IMR-90 (cell line): ENCODE measurements around the gene GJD2. TPM values are rescaled to one million over a fixed set of nuclear protein-coding genes. Genes with fewer than 3 reads are reported as not detected.

ENCODE experiments used
- ATAC-seq: fragments of 200-7000 bp; cut with Tn5 transposase; 2 replicates; pipeline ENCODE4 v1.9.1; 2020; ENCODE audit warnings: low read depth, mild to moderate bottlenecking, moderate library complexity
- BruUV-seq: library from RNA; stranded (reverse); fragments of 400-500 nt; replicated peaks from 2 replicates; lab custom pipeline; 2021; lab: Mats Ljungman, UMichigan
- CTCF ChIA-PET: fragments of 300-600 bp; formaldehyde crosslinking; extraction: SDS; loops from one replicate; lab custom pipeline; 2021; ENCODE audit warnings: antibody characterized with exemption; lab: Yijun Ruan, JAX
- POLR2A ChIA-PET: fragments of 300-600 bp; sonication (Branson Sonifier 250); formaldehyde crosslinking; loops from one replicate; lab custom pipeline; 2022; ENCODE audit warnings: antibody characterized with exemption; ENCODE audit not compliant: unreplicated experiment; lab: Charles Lee
- DNase-seq: peaks from one replicate; pipeline ENCODE4 v3.0.0; 2013
- H2AFZ ChIP-seq: replicated peaks from 2 replicates; pipeline ENCODE3; 2013; ENCODE audit warnings: low read length, mild to moderate bottlenecking; ENCODE audit not compliant: poor library complexity
- H2AK5ac ChIP-seq: 2 replicates; pipeline ENCODE4 v1.6.1; 2013; ENCODE audit warnings: low read depth, low read length, inconsistent platforms
- H2AK9ac ChIP-seq: replicated peaks from 2 replicates; pipeline ENCODE3; 2013; ENCODE audit warnings: mild to moderate bottlenecking, low read depth, low read length, moderate library complexity; ENCODE audit not compliant: poor library complexity
- H2BK120ac ChIP-seq: 2 replicates; pipeline ENCODE4 v1.6.1; 2013; ENCODE audit warnings: low read depth, low read length, inconsistent platforms
- H2BK15ac ChIP-seq: 3 replicates; pipeline ENCODE4 v1.6.1; 2013; ENCODE audit warnings: low read depth, low read length, inconsistent platforms
- H2BK20ac ChIP-seq: 2 replicates; pipeline ENCODE4 v1.6.1; 2013; ENCODE audit warnings: low read depth, mild to moderate bottlenecking, inconsistent platforms, low read length, moderate library complexity
- H2BK5ac ChIP-seq: 2 replicates; pipeline ENCODE4 v1.6.1; 2013; ENCODE audit warnings: mild to moderate bottlenecking, low read depth, low read length, inconsistent platforms; ENCODE audit not compliant: poor library complexity, severe bottlenecking
- H3K14ac ChIP-seq: replicated peaks from 2 replicates; pipeline ENCODE4 v1.6.1; 2013; ENCODE audit warnings: low read depth, low read length, inconsistent platforms
- H3K18ac ChIP-seq: 2 replicates; pipeline ENCODE4 v1.6.1; 2013; ENCODE audit warnings: low read depth, low read length, control low read depth
- H3K23ac ChIP-seq: 2 replicates; pipeline ENCODE4 v1.6.1; 2013; ENCODE audit warnings: low read depth, low read length, inconsistent platforms
- H3K27ac ChIP-seq: 2 replicates; pipeline ENCODE4 v1.5.1; 2013; ENCODE audit warnings: mild to moderate bottlenecking, control low read depth, low read length; ENCODE audit not compliant: insufficient read depth
- H3K27me3 ChIP-seq: 2 replicates; pipeline ENCODE4 v1.6.1; 2013; ENCODE audit warnings: low read length; ENCODE audit not compliant: control insufficient read depth, insufficient read depth
- H3K36me3 ChIP-seq: 2 replicates; pipeline ENCODE4 v1.6.1; 2013; ENCODE audit warnings: low read length, mixed read lengths; ENCODE audit not compliant: control insufficient read depth, insufficient read depth
- H3K4ac ChIP-seq: 2 replicates; pipeline ENCODE4 v1.6.1; 2013; ENCODE audit warnings: low read depth, low read length, inconsistent platforms
- H3K4me1 ChIP-seq: 2 replicates; pipeline ENCODE4 v1.6.1; 2013; ENCODE audit warnings: low read length, mixed read lengths; ENCODE audit not compliant: control insufficient read depth, insufficient read depth
- H3K4me2 ChIP-seq: 2 replicates; pipeline ENCODE4 v1.6.1; 2013; ENCODE audit warnings: low read depth, mild to moderate bottlenecking, control low read depth, low read length, moderate library complexity
- H3K4me3 ChIP-seq: 2 replicates; pipeline ENCODE4 v1.5.1; 2013; ENCODE audit warnings: low read depth, mild to moderate bottlenecking, control low read depth, low read length, moderate library complexity; ENCODE audit not compliant: insufficient read depth
- H3K56ac ChIP-seq: 2 replicates; pipeline ENCODE4 v1.6.1; 2013; ENCODE audit warnings: low read length, inconsistent platforms; ENCODE audit not compliant: insufficient read depth; ENCODE audit errors: extremely low read depth
- H3K79me1 ChIP-seq, 2 experiments: 2 replicates each; pipeline ENCODE4 v1.6.1; 2013; ENCODE audit warnings: low read length in 2 of 2, inconsistent platforms in 1 of 2, low read depth in 1 of 2
- H3K9ac ChIP-seq: 2 replicates; pipeline ENCODE4 v1.6.1; 2013; ENCODE audit warnings: low read depth, low read length, control low read depth
- H3K9me1 ChIP-seq: 2 replicates; pipeline ENCODE4 v1.6.1; 2013; ENCODE audit warnings: low read length, inconsistent platforms; ENCODE audit not compliant: insufficient read depth
- H3K9me3 ChIP-seq: 2 replicates; pipeline ENCODE4 v1.6.1; 2013; ENCODE audit warnings: low read length; ENCODE audit not compliant: control insufficient read depth, insufficient read depth
- H4K20me1 ChIP-seq: 2 replicates; pipeline ENCODE4 v1.6.1; 2013; ENCODE audit warnings: low read length, inconsistent platforms; ENCODE audit not compliant: insufficient read depth
- H4K5ac ChIP-seq: 2 replicates; pipeline ENCODE4 v1.6.1; 2013; ENCODE audit warnings: mild to moderate bottlenecking, low read depth, low read length, control low read depth
- H4K8ac ChIP-seq, 2 experiments: 2 replicates each; pipeline ENCODE4 v1.6.1; 2013; ENCODE audit warnings: low read depth in 2 of 2, low read length in 2 of 2, control low read depth in 1 of 2, inconsistent platforms in 1 of 2
- H4K91ac ChIP-seq: 2 replicates; pipeline ENCODE4 v1.6.1; 2013; ENCODE audit warnings: low read depth, low read length, inconsistent platforms; ENCODE audit not compliant: insufficient read depth
- BHLHE40 ChIP-seq: fragments of 150-350 bp; IDR thresholded peaks from 2 replicates; pipeline ENCODE4 v1.6.1; 2016; ENCODE audit warnings: mild to moderate bottlenecking, low read depth, low read length
- CTCF ChIP-seq: conservative IDR thresholded peaks from 2 replicates; pipeline ENCODE4 v1.5.1; 2012; ENCODE audit warnings: mild to moderate bottlenecking, low read depth, low read length, improper control_type of control experiment
- FOS ChIP-seq: fragments of 150-350 bp; IDR thresholded peaks from 2 replicates; pipeline ENCODE4 v1.6.1; 2016; ENCODE audit warnings: low read depth, low read length
- RAD21 ChIP-seq: IDR thresholded peaks from 2 replicates; pipeline ENCODE4 v1.6.1; 2012; ENCODE audit warnings: low read length, improper control_type of control experiment
- RCOR1 ChIP-seq: IDR thresholded peaks from 2 replicates; pipeline ENCODE4 v1.6.1; 2012; ENCODE audit warnings: mild to moderate bottlenecking, low read length, improper control_type of control experiment; ENCODE audit not compliant: insufficient replicate concordance
- SMC3 ChIP-seq: fragments of 150-350 bp; IDR thresholded peaks from 2 replicates; pipeline ENCODE4 v1.6.1; 2016; ENCODE audit warnings: low read depth, mild to moderate bottlenecking, antibody characterized with exemption, low read length, moderate library complexity
- WGBS, 2 experiments: methylation state at CpG; one replicate each; pipeline versions ENCODE4 v1.1.5 to v1.1.7; 2013; ENCODE audit warnings: missing lambda C conversion rate in 2 of 2; ENCODE audit not compliant: insufficient read length in 1 of 2; ENCODE audit errors: extremely low coverage in 2 of 2; 5-methylcytosine and 5-hydroxymethylcytosine counted together
- dilution Hi-C: fragments of 300-500 bp; cut with HindIII; formaldehyde crosslinking; loops from one replicate; pipeline ENCODE4 v1.14.3; 2018; ENCODE audit warnings: low sequenced_read_pairs; ENCODE audit not compliant: unreplicated experiment
- in situ Hi-C: fragments of 300-500 bp; cut with MboI; formaldehyde crosslinking; loops from 3 replicates; pipeline ENCODE4 v1.14.3; 2019; ENCODE audit warnings: low sequenced_read_pairs, inconsistent platforms, mixed read lengths
- intact Hi-C: fragments of 100-400 bp; cut with micrococcal nuclease; formaldehyde crosslinking; loops from 2 replicates; pipeline ENCODE4 v1.10.0; 2022
- polyA plus RNA-seq, 3 experiments: library from polyadenylated mRNA; depleted of rRNA; stranded (reverse); fragments of >200 nt; gene quantifications; 2 replicates each; pipeline ENCODE4 v1.2.3, GENCODE V29; 2012; ENCODE audit warnings: low replicate concordance in 1 of 3
- total RNA-seq: library from RNA; depleted of rRNA; stranded (reverse); fragments of >200 nt; gene quantifications from 2 replicates; pipeline ENCODE4 v1.2.3, GENCODE V29; 2012

The GJD2 gene
- total and polyA plus RNA-seq, 2 of the 4 experiments (the other 2 are of a cell fraction), result not detected

- dilution Hi-C loops, result no loop called here
- no peak within 1 kb of the TSS for H2BK15ac ChIP-seq
- no peak within 1 kb of the TSS for H3K56ac ChIP-seq
- H3K23ac ChIP-seq, result no peak within 1 kb of the TSS
- H2BK20ac ChIP-seq, result no peak within 1 kb of the TSS
- H4K5ac ChIP-seq, result no peak within 1 kb of the TSS
- H3K27me3 ChIP-seq, result peaks cover 1% of the 10 kb centered on the region; the same call in 1 of the 2 replicates
- BruUV-seq, result no TSS peak
- no peak within 1 kb of the TSS for H3K4me3 ChIP-seq
- peak within 1 kb of the TSS; percentile 89 for H2AK9ac ChIP-seq
- peak within 1 kb of the TSS; percentile 77 for H3K4me2 ChIP-seq
- peak within 1 kb of the TSS; percentile 15 to 63; a peak in 1 of 4 replicates for H4K8ac ChIP-seq
- in situ Hi-C loops, result no loop called here
- peak within 1 kb of the TSS; percentile 22 for H2BK5ac ChIP-seq
- H3K79me1 ChIP-seq, result no peaks in the 10 kb centered on the region
- ChIA-PET POLR2A (no interaction called here), CTCF (interaction anchor here (0.6 to 1.1 kb wide), 2 partner anchors 121 to 181 kb away, joined by 4 to 7 read pairs; no protein-coding TSS in a partner anchor)
- H3K18ac ChIP-seq, result no peak within 1 kb of the TSS
- H3K27ac ChIP-seq, result no peak within 1 kb of the TSS; the same call in 1 of the 2 replicates
- H2AFZ ChIP-seq, result peak within 1 kb of the TSS; percentile 78
- peak; percentile 52 for DNase-seq
- TF ChIP-seq RCOR1, result no peak
- TF ChIP-seq SMC3, result peak; percentile 40
- peak; percentile 39; the same call in 1 of the 2 replicates for TF ChIP-seq CTCF
- no peak for TF ChIP-seq BHLHE40
- peak; percentile 76 for TF ChIP-seq FOS
- peak; percentile 49 for TF ChIP-seq RAD21
- H3K9ac ChIP-seq, result 0 out of 2 replicates have a peak within 1 kb of the TSS, but pooled peaks have one; percentile 45
- peak; percentile 95 for ATAC-seq
- H3K9me1 ChIP-seq, result no peaks in the 10 kb centered on the region
- H3K36me3 ChIP-seq, result no peaks in the 10 kb centered on the region
- H4K91ac ChIP-seq, result peak within 1 kb of the TSS; percentile 47; the same call in 1 of the 2 replicates
- peak within 1 kb of the TSS; percentile 37; the same call in 1 of the 2 replicates for H2AK5ac ChIP-seq
- peak within 1 kb of the TSS; percentile 70; the same call in 1 of the 2 replicates for H2BK120ac ChIP-seq
- H3K14ac ChIP-seq, result no peak within 1 kb of the TSS
- peak within 1 kb of the TSS; percentile 66 for H3K4ac ChIP-seq
- intact Hi-C loops, result loop anchor here (5.0 kb wide), 1 partner anchor 83 kb away; no protein-coding TSS in a partner anchor
- no peaks in the 10 kb centered on the region for H4K20me1 ChIP-seq
- WGBS, 2 experiments, result 10% methylated on average over 25 of the region's 44 CpGs; no CpG with 5 or more reads in 1 of the 2 experiments
- H3K9me3 ChIP-seq, result no peaks in the 10 kb centered on the region
- H3K4me1 ChIP-seq, result peaks cover 11% of the 10 kb centered on the region
Measured at GRCh38 chr15:34795267-34796081, 40.7 kb upstream of the GJD2 start, which contains the start of gene ACTC1. TSS of gene ACTC1 (minus strand) at chr15:34795549. CDS start at chr15:34794808, 741 bp downstream.
